ENCODE measurements around the gene PALD1.

The PALD1 gene

GRCh38 chr10:70535001-70535400 lies 56.4 kb downstream of the PALD1 start:
- Histone ChIP-seq H3K27ac (ENCODE audit: low read depth, low read length) (no peak overlapping the region), H3K4me2 (ENCODE audit: low read depth, low read length, poor library complexity, severe bottlenecking) (no peak overlapping the region), H2AFZ (ENCODE audit: low read depth, low read length, severe bottlenecking) (no peak overlapping the region), H4K20me1 (ENCODE audit: low read depth, low read length) (no peaks in the 10 kb centered on the region), H3K9me2 (replicated peaks; ENCODE audit: insufficient read depth, low read length) (no peaks in the 10 kb centered on the region), H3K79me2 (ENCODE audit: insufficient read depth, low read length) (no peaks in the 10 kb centered on the region), H3K9me3 (ENCODE audit: insufficient read depth, low read length) (no peaks in the 10 kb centered on the region), H3F3A (ENCODE audit: insufficient read depth) (no peaks in the 10 kb centered on the region), H3K36me3 (ENCODE audit: low read length) (no peaks in the 10 kb centered on the region), H3K9ac (ENCODE audit: low read length) (no peak overlapping the region), H3K27me3 (ENCODE audit: low read length) (no peaks in the 10 kb centered on the region), H3K4me3 (ENCODE audit: insufficient read depth, low read length, poor library complexity, severe bottlenecking) (no peak overlapping the region)
- TF ChIP-seq EZH2phosphoT487 (conservative IDR thresholded peaks at IDR 0.05; ENCODE audit: low read length) (no peak), CTCF (IDR thresholded peaks at IDR 0.05; ENCODE audit: insufficient read depth, low read length, poor library complexity, severe bottlenecking) (no peak)

- Histone ChIP-seq H3F3A (ENCODE audit: insufficient read depth) (no peaks in the 10 kb centered on the region), H3K4me2 (ENCODE audit: low read depth, low read length, poor library complexity, severe bottlenecking) (no peak overlapping the region), H3K79me2 (ENCODE audit: insufficient read depth, low read length) (no peaks in the 10 kb centered on the region), H4K20me1 (ENCODE audit: low read depth, low read length) (no peaks in the 10 kb centered on the region), H3K9ac (ENCODE audit: low read length) (no peak overlapping the region), H3K9me3 (ENCODE audit: insufficient read depth, low read length) (no peaks in the 10 kb centered on the region), H3K27ac (ENCODE audit: low read depth, low read length) (no peak overlapping the region), H2AFZ (ENCODE audit: low read depth, low read length, severe bottlenecking) (no peak overlapping the region), H3K9me2 (replicated peaks; ENCODE audit: insufficient read depth, low read length) (no peaks in the 10 kb centered on the region), H3K27me3 (ENCODE audit: low read length) (no peaks in the 10 kb centered on the region), H3K4me3 (ENCODE audit: insufficient read depth, low read length, poor library complexity, severe bottlenecking) (no peak overlapping the region), H3K36me3 (ENCODE audit: low read length) (no peaks in the 10 kb centered on the region)
- TF ChIP-seq CTCF (IDR thresholded peaks at IDR 0.05; ENCODE audit: insufficient read depth, low read length, poor library complexity, severe bottlenecking) = no peak
Measured at GRCh38 chr10:70535451-70535850, 56.9 kb downstream of the PALD1 start.

GRCh38 chr10:70536196-70536861 lies 57.8 kb downstream of the PALD1 start:
- Histone ChIP-seq H3K9me2 (replicated peaks; ENCODE audit: insufficient read depth, low read length) (no peaks in the 10 kb centered on the region), H2AFZ (ENCODE audit: low read depth, low read length, severe bottlenecking) (no peak overlapping the region), H3K4me2 (ENCODE audit: low read depth, low read length, poor library complexity, severe bottlenecking) (no peak overlapping the region), H4K20me1 (ENCODE audit: low read depth, low read length) (no peaks in the 10 kb centered on the region), H3K27me3 (ENCODE audit: low read length) (no peaks in the 10 kb centered on the region), H3K9me3 (ENCODE audit: insufficient read depth, low read length) (no peaks in the 10 kb centered on the region), H3K36me3 (ENCODE audit: low read length) (no peaks in the 10 kb centered on the region), H3K4me3 (ENCODE audit: insufficient read depth, low read length, poor library complexity, severe bottlenecking) (no peak overlapping the region), H3K9ac (ENCODE audit: low read length) (no peak overlapping the region), H3F3A (ENCODE audit: insufficient read depth) (no peaks in the 10 kb centered on the region), H3K79me2 (ENCODE audit: insufficient read depth, low read length) (no peaks in the 10 kb centered on the region), H3K27ac (ENCODE audit: low read depth, low read length) (no peak overlapping the region)
- no peak for TF ChIP-seq EZH2phosphoT487 (conservative IDR thresholded peaks at IDR 0.05; ENCODE audit: low read length)
- no peak for TF ChIP-seq CTCF (IDR thresholded peaks at IDR 0.05; ENCODE audit: insufficient read depth, low read length, poor library complexity, severe bottlenecking)

Data from SU-DHL-6 (cell line).